B cell (primary cell): Measurements from ENCODE around the gene SSRP1. TPM values are rescaled to one million over a fixed set of nuclear protein-coding genes. Genes with fewer than 3 reads are reported as not detected.

Source experiments
- ATAC-seq: fragments of 200-7000 bp; cut with Tn5 transposase; one replicate; pipeline ENCODE4 v1.10.0; 2021; ENCODE audit warnings: low read depth, mild to moderate bottlenecking, moderate number of reproducible peaks, moderate library complexity
- CTCF ChIA-PET: fragments of 350-600 bp; sonication (Branson Sonifier 250); formaldehyde crosslinking; loops from one replicate; lab custom pipeline; 2021; ENCODE audit warnings: antibody characterized with exemption, inconsistent platforms; lab: Charles Lee
- POLR2A ChIA-PET: fragments of 350-600 bp; sonication (Branson Sonifier 250); formaldehyde crosslinking; loops from one replicate; lab custom pipeline; 2021; ENCODE audit warnings: antibody characterized with exemption; lab: Charles Lee
- DNase-seq: peaks from one replicate; pipeline ENCODE4 v3.0.0; 2013
- H2AFZ ChIP-seq: 2 replicates; pipeline ENCODE4 v1.6.1; 2012; ENCODE audit warnings: mild to moderate bottlenecking, low read depth, low read length; ENCODE audit not compliant: insufficient read depth, poor library complexity, severe bottlenecking
- H3K27ac ChIP-seq, 2 donors: 1 replicate in 1 of 2; 2 replicates in 1 of 2; pipeline ENCODE4 v1.5.1; 2012 to 2013; ENCODE audit warnings: low read length in 2 of 2, mild to moderate bottlenecking in 2 of 2, moderate library complexity in 1 of 2
- H3K27me3 ChIP-seq, 4 experiments: fragments of 200-600 bp in 1 of 4; sonication (generic) in 1 of 4; replicated peaks in 1 of 4; 1 replicate in 2 of 4; 2 replicates in 2 of 4; pipeline versions ENCODE4 v1.6.1 to v1.7.0; 2013 to 2016; ENCODE audit warnings: low read length in 3 of 4, mild to moderate bottlenecking in 2 of 4, mixed read lengths in 1 of 4, moderate library complexity in 1 of 4; ENCODE audit not compliant: insufficient read depth in 4 of 4, control insufficient read depth in 3 of 4; ENCODE audit errors: control extremely low read depth in 1 of 4
- H3K36me3 ChIP-seq, 2 experiments: replicated peaks in 1 of 2; 1 replicate in 1 of 2; 2 replicates in 1 of 2; pipeline versions ENCODE4 v1.6.1 to v1.7.1; 2013; ENCODE audit warnings: low read length in 1 of 2; ENCODE audit not compliant: insufficient read depth in 2 of 2, control insufficient read depth in 1 of 2; ENCODE audit errors: control extremely low read depth in 1 of 2, extremely low read depth in 1 of 2
- H3K4me1 ChIP-seq, 2 donors: fragments of 200-600 bp in 1 of 2; sonication (generic) in 1 of 2; 1 replicate in 1 of 2; 2 replicates in 1 of 2; pipeline versions ENCODE4 v1.5.1 to v1.6.1; 2013 to 2017; ENCODE audit warnings: low read length in 2 of 2; ENCODE audit not compliant: control insufficient read depth in 2 of 2, insufficient read depth in 2 of 2
- H3K4me2 ChIP-seq: replicated peaks from 2 replicates; pipeline ENCODE3; 2012; ENCODE audit warnings: mild to moderate bottlenecking, low read depth, low read length; ENCODE audit not compliant: poor library complexity, severe bottlenecking
- H3K4me3 ChIP-seq, 5 experiments: fragments of 200-600 bp in 1 of 5; sonication (generic) in 1 of 5; 1 replicate in 3 of 5; 2 replicates in 2 of 5; pipeline versions ENCODE4 v1.5.1 to v1.7.0; 2011 to 2016; ENCODE audit warnings: low read length in 4 of 5, mild to moderate bottlenecking in 4 of 5, low read depth in 2 of 5, control low read depth in 1 of 5, moderate library complexity in 1 of 5; ENCODE audit not compliant: insufficient read depth in 1 of 5; ENCODE audit errors: control extremely low read depth in 1 of 5, extremely low read depth in 1 of 5
- H3K79me2 ChIP-seq: fragments of 200-600 bp; sonication (generic); one replicate; pipeline ENCODE4 v1.6.0; 2016; ENCODE audit warnings: low read length; ENCODE audit not compliant: control insufficient read depth, insufficient read depth
- H3K9ac ChIP-seq: fragments of 200-600 bp; sonication (generic); 2 replicates; pipeline ENCODE4 v1.6.1; 2017; ENCODE audit warnings: mild to moderate bottlenecking, low read length, moderate library complexity
- H3K9me3 ChIP-seq, 3 donors: one replicate each; pipeline versions ENCODE4 v1.6.1 to v1.7.1; 2013; ENCODE audit warnings: low read length in 2 of 3; ENCODE audit not compliant: control insufficient read depth in 2 of 3, insufficient read depth in 1 of 3; ENCODE audit errors: control extremely low read depth in 1 of 3
- H4K20me1 ChIP-seq: 2 replicates; pipeline ENCODE4 v1.6.0; 2012; ENCODE audit warnings: mild to moderate bottlenecking, low read length; ENCODE audit not compliant: insufficient read depth, control insufficient read depth, poor library complexity, severe bottlenecking
- H3K27ac Mint-ChIP-seq: one replicate; pipeline ENCODE4 v1.8.0; 2021; ENCODE audit warnings: mixed read lengths
- H3K27me3 Mint-ChIP-seq: one replicate; pipeline ENCODE4 v1.8.0; 2021; ENCODE audit warnings: mixed read lengths
- H3K4me1 Mint-ChIP-seq: one replicate; pipeline ENCODE4 v1.8.0; 2021; ENCODE audit warnings: mixed read lengths
- H3K4me3 Mint-ChIP-seq: one replicate; pipeline ENCODE4 v1.8.0; 2021; ENCODE audit warnings: mixed read lengths
- H3K9me3 Mint-ChIP-seq: one replicate; pipeline ENCODE4 v1.8.0; 2022; ENCODE audit warnings: mixed read lengths; ENCODE audit not compliant: insufficient read depth
- EZH2 ChIP-seq: IDR thresholded peaks from 2 replicates; pipeline ENCODE4 v1.6.1; 2012; ENCODE audit warnings: borderline replicate concordance, low read depth, mild to moderate bottlenecking, moderate library complexity, low read length; ENCODE audit not compliant: insufficient read depth, poor library complexity, severe bottlenecking
- WGBS: methylation state at CpG from one replicate; pipeline ENCODE4 v1.1.5; 2013; ENCODE audit warnings: missing lambda C conversion rate; ENCODE audit not compliant: insufficient coverage; 5-methylcytosine and 5-hydroxymethylcytosine counted together
- intact Hi-C: fragments of 100-400 bp; cut with micrococcal nuclease; formaldehyde crosslinking; loops from one replicate; pipeline ENCODE4 v1.10.0; 2022
- polyA plus RNA-seq: library from polyadenylated mRNA; depleted of rRNA; stranded (reverse); fragments of >200 nt; gene quantifications from 2 replicates; pipeline ENCODE4 v1.2.3, GENCODE V29; 2012
- total RNA-seq, 2 donors: library from RNA; stranded (reverse); fragments of 120-200 nt in 1 of 2; gene quantifications; 1 replicate in 1 of 2; 2 replicates in 1 of 2; pipeline versions ENCODE4 v1.2.3 to v1.2.4, GENCODE V29; 2013 to 2022
- TF ChIP-seq, protein P1 (sequence below): fragments of 200-600 bp; IDR thresholded peaks from one replicate; pipeline ENCODE4 v1.8.0; 2022; ENCODE audit warnings: antibody characterized with exemption, mild to moderate bottlenecking

Gene SSRP1
- total and polyA plus RNA-seq, 2 donors (not counting 1 experiment from before 2014, with no cell fraction given) = 40.9 to 66.6 TPM

DNA sequence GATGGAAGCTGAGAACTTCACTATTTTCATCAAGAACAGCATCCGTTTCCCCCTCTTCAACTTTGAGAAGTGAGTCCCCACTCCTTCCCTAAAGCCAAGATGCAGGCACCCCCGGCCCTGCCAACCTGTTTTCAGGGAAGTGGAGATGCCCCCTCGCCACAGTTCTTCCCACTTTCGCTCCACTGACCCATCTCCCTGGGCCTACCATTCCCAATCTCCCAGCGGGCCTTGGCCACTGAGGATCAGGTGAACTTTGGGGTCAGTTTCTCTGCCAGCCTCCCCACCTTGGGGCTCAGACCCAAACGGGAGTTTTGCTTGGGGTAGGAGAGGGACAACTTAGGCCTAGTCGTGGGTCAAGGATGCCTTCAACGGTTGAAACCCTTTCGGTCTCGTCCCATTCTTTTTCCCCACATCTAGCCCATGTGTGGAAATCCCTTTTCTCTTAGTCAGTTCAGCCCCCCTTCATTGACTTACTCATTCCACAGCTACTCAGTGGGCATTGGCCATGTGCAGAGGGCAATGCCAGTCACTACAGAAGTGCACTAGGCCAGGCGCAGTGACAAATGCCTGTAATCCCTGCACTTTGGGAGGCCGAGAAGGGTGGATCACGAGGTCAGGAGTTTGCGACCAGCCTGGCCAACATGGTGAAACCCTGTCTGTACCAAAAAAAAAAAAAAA is 13.1 kb upstream of the SSRP1 start:
- H3K4me1 Mint-ChIP-seq = peaks cover 6% of the 10 kb centered on the region
- Histone ChIP-seq H3K9ac (no peak overlapping the region), H3K4me2 (no peak overlapping the region), H3K4me1 (peaks cover 0 to 6% of the 10 kb centered on the region in 2 donors), H3K79me2 (no peaks in the 10 kb centered on the region), H3K27ac (no peak overlapping the region), H3K36me3 (no peaks in the 10 kb centered on the region), H3K27me3 (peaks cover 0 to 6% (median 0%) of the 10 kb centered on the region in 4 experiments), H4K20me1 (no peaks in the 10 kb centered on the region), H2AFZ (no peak overlapping the region), H3K9me3 (peaks cover 0 to 6% (median 0%) of the 10 kb centered on the region in 3 donors), H3K4me3 (no peak overlapping the region)
- H3K4me3 Mint-ChIP-seq = no peak overlapping the region
- H3K27me3 Mint-ChIP-seq = peaks cover 19% of the 10 kb centered on the region
- TF ChIP-seq EZH2 = no peak
- TF ChIP-seq, protein P1, sequence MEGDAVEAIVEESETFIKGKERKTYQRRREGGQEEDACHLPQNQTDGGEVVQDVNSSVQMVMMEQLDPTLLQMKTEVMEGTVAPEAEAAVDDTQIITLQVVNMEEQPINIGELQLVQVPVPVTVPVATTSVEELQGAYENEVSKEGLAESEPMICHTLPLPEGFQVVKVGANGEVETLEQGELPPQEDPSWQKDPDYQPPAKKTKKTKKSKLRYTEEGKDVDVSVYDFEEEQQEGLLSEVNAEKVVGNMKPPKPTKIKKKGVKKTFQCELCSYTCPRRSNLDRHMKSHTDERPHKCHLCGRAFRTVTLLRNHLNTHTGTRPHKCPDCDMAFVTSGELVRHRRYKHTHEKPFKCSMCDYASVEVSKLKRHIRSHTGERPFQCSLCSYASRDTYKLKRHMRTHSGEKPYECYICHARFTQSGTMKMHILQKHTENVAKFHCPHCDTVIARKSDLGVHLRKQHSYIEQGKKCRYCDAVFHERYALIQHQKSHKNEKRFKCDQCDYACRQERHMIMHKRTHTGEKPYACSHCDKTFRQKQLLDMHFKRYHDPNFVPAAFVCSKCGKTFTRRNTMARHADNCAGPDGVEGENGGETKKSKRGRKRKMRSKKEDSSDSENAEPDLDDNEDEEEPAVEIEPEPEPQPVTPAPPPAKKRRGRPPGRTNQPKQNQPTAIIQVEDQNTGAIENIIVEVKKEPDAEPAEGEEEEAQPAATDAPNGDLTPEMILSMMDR = no peak
- ATAC-seq (no peak), DNase-seq (no peak)
- no peak overlapping the region for H3K27ac Mint-ChIP-seq
- ChIA-PET POLR2A (no interaction called here), CTCF (interaction anchor here (0.7 to 6.8 kb wide), 9 partner anchors 9 to 1195 kb away, joined by 4 to 94 read pairs (median 4); partner anchors contain the start of gene P2RX3)
- no peaks in the 10 kb centered on the region for H3K9me3 Mint-ChIP-seq
- 85% methylated on average over 10 of the region's 14 CpGs for WGBS
- intact Hi-C loops = loop anchor here (5.0 kb wide), 2 partner anchors 454 to 1789 kb away; no protein-coding TSS in a partner anchor

GRCh38 chr11:57348052-57348451 is 12.4 kb upstream of the SSRP1 start:
- H3K79me2 ChIP-seq = no peaks in the 10 kb centered on the region
- peaks cover 11% of the 10 kb centered on the region for H3K27me3 Mint-ChIP-seq

More at GRCh38 chr11:57348052-57348451, 12.4 kb upstream of the SSRP1 start:
- H3K4me3 Mint-ChIP-seq = no peak overlapping the region
- no peak overlapping the region for H3K4me3 ChIP-seq
- no peaks in the 10 kb centered on the region for H4K20me1 ChIP-seq
- ATAC-seq (no peak), DNase-seq (no peak)
- H3K9me3 ChIP-seq = peaks cover 0 to 6% (median 0%) of the 10 kb centered on the region in 3 donors
- 100% methylated on average over 3 of the region's 7 CpGs for WGBS
- H3K4me2 ChIP-seq = no peak overlapping the region
- no peak overlapping the region for H3K27ac Mint-ChIP-seq
- peaks cover 0 to 6% (median 0%) of the 10 kb centered on the region in 4 experiments for H3K27me3 ChIP-seq
- no peaks in the 10 kb centered on the region for H3K9me3 Mint-ChIP-seq
- intact Hi-C loops = loop anchor here (5.0 kb wide), 2 partner anchors 454 to 1789 kb away; no protein-coding TSS in a partner anchor
- H3K27ac ChIP-seq = no peak overlapping the region
- H3K4me1 Mint-ChIP-seq = peaks cover 6% of the 10 kb centered on the region
- ChIA-PET CTCF (interaction anchor here (0.7 to 6.8 kb wide), 10 partner anchors 9 to 293 kb away, joined by 3 to 94 read pairs (median 4); partner anchors contain the start of genes P2RX3 and SSRP1), POLR2A (no interaction called here)
- TF ChIP-seq, protein P1 = no peak
- TF ChIP-seq EZH2 = no peak
- peaks cover 0 to 6% of the 10 kb centered on the region in 2 donors for H3K4me1 ChIP-seq
- H3K36me3 ChIP-seq = no peaks in the 10 kb centered on the region
- H3K9ac ChIP-seq = no peak overlapping the region
- no peak overlapping the region for H2AFZ ChIP-seq
